AG09309 (cell line): ENCODE results near the gene HAUS8.

Experiments
- DNase-seq: peaks from one replicate; pipeline ENCODE4 v3.0.0-alpha.2; 2010; ENCODE audit warnings: low read depth
- H3K4me3 ChIP-seq: 2 replicates; pipeline ENCODE4 v1.5.1; 2011; ENCODE audit warnings: mild to moderate bottlenecking, low read depth, low read length, moderate library complexity; ENCODE audit not compliant: control insufficient read depth
- CTCF ChIP-seq: IDR thresholded peaks from 2 replicates; pipeline ENCODE4 v1.5.1; 2011; ENCODE audit warnings: mild to moderate bottlenecking, low read depth, low read length, inconsistent platforms; ENCODE audit not compliant: insufficient read depth, control insufficient read depth; ENCODE audit errors: missing control alignments

The HAUS8 gene

DNA sequence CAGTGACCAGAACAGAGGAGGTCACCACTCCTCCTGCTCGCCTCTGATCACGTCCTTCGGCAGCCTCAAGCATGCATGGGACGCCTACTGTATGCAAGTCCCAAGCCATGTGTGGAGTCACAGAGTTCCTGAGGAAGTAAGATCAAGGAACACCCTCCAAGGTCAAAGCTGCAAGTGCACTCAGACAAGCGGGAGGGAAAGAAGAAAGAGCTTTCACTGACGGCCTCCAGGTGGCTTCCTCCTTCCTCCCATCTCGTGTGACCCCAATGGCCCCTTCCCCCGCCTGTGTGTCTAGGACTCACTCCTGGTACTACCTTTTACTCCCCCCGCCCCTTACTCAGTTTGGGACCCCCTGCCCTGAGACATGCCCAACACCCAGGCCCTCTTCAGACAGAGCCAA is 6.1 kb downstream of the HAUS8 start:
- DNase-seq, result no peak
- no peak for TF ChIP-seq CTCF
- H3K4me3 ChIP-seq, result no peak overlapping the region

DNA sequence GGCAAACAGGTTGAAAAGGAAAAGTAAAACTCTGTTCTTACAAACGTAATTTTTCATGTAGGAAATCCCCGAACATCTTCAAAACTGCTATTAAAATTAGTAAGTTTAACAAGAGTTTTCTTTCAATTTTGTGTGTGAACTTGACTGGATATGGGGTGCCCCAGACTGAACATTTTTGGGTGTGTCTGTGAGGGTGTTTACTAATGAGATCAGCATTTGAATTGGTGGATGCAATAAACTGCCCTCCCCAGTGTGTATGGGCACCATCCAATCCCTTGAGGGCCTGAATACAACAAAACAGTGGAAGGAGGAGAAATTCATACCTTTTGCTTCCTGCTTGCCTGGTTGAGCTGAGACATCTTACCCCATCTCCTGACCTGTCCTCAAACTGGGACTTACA is 11.8 kb downstream of the HAUS8 start:
- DNase-seq, result no peak
- H3K4me3 ChIP-seq, result no peak overlapping the region
- TF ChIP-seq CTCF, result no peak

- DNase-seq, result no peak
- no peak overlapping the region for H3K4me3 ChIP-seq
- no peak for TF ChIP-seq CTCF
Measured at GRCh38 chr19:17061691-17062090, 13.6 kb downstream of the HAUS8 start.

- DNase-seq, result no peak
- no peak for TF ChIP-seq CTCF
Measured at GRCh38 chr19:17061205-17061604, 14.0 kb downstream of the HAUS8 start.

GRCh38 chr19:17060802-17061201 is 14.4 kb downstream of the HAUS8 start:
- no peak for DNase-seq
- no peak for TF ChIP-seq CTCF

More at GRCh38 chr19:17061205-17061604, 14.0 kb downstream of the HAUS8 start:
- H3K4me3 ChIP-seq, result no peak overlapping the region

GRCh38 chr19:17058236-17058635 is 17.0 kb downstream of the HAUS8 start:
- no peak for TF ChIP-seq CTCF
- no peak for DNase-seq
- H3K4me3 ChIP-seq, result no peak overlapping the region

More at GRCh38 chr19:17060802-17061201, 14.4 kb downstream of the HAUS8 start:
- H3K4me3 ChIP-seq, result no peak overlapping the region

DNA sequence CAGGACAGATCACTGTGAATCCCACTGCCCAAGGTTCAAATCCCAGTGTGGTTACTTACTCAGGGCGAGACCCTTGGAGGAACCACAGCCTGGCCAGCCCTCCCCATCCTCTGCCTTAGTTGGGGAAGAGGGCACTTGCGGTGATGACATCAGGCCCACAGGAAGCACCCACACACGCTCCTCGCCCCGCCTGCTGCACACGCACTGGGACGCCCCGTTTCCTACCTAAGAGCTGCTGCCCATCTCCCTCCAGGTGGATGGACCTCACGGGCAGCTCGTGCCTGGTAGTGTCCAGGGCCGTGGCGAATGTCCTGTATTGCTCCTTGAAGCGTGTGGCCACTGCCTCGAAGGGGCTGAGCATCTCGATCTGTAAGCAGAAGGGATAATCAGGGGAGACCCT is 19.6 kb downstream of the HAUS8 start:
- H3K4me3 ChIP-seq, result no peak overlapping the region
- no peak for TF ChIP-seq CTCF
- DNase-seq, result no peak
